ENCODE data around the gene TLCD5. TPM values are rescaled to one million over a fixed set of nuclear protein-coding genes. Genes with fewer than 3 reads are reported as not detected.
A peak's percentile ranks its signal among the peaks of the same experiment; 100 is the strongest.

TLCD5 gene
- total RNA-seq, 1 donor from 2014 or later, result 11.6 TPM

- no peaks in the 10 kb centered on the region for H3K27me3 Mint-ChIP-seq
- peaks cover 6% of the 10 kb centered on the region for H3K4me1 Mint-ChIP-seq (ENCODE audit: unreplicated experiment)
- H3K27ac Mint-ChIP-seq, result no peak overlapping the region
- no peak for DNase-seq (ENCODE audit: extremely low spot score, unreplicated experiment)
- H3K36me3 Mint-ChIP-seq, result no peaks in the 10 kb centered on the region
- H3K4me3 Mint-ChIP-seq, result no peak overlapping the region
- H3K9me3 Mint-ChIP-seq, result no peaks in the 10 kb centered on the region
- no peak for TF ChIP-seq CTCF (conservative IDR thresholded peaks at IDR 0.05)
Observed at GRCh38 chr11:120365512-120365911, 40.4 kb downstream of the TLCD5 start.

- DNase-seq (ENCODE audit: extremely low spot score, unreplicated experiment), result no peak
- no peak overlapping the region for H3K4me3 Mint-ChIP-seq
- peaks cover 23% of the 10 kb centered on the region for H3K4me1 Mint-ChIP-seq (ENCODE audit: unreplicated experiment)
- peaks cover 5% of the 10 kb centered on the region for H3K9me3 Mint-ChIP-seq
- no peaks in the 10 kb centered on the region for H3K27me3 Mint-ChIP-seq
- peaks cover 5% of the 10 kb centered on the region for H3K36me3 Mint-ChIP-seq
- H3K27ac Mint-ChIP-seq, result peak overlapping the region; percentile 33
- TF ChIP-seq CTCF (conservative IDR thresholded peaks at IDR 0.05), result no peak
Observed at GRCh38 chr11:120372296-120372695, 47.2 kb downstream of the TLCD5 start.

- peaks cover 17% of the 10 kb centered on the region for H3K4me1 Mint-ChIP-seq (ENCODE audit: unreplicated experiment)
- H3K36me3 Mint-ChIP-seq, result peaks cover 8% of the 10 kb centered on the region
- no peaks in the 10 kb centered on the region for H3K27me3 Mint-ChIP-seq
- H3K4me3 Mint-ChIP-seq, result no peak overlapping the region
- H3K27ac Mint-ChIP-seq, result no peak overlapping the region
- DNase-seq (ENCODE audit: extremely low spot score, unreplicated experiment), result no peak
- peaks cover 5% of the 10 kb centered on the region for H3K9me3 Mint-ChIP-seq
- no peak for TF ChIP-seq CTCF (conservative IDR thresholded peaks at IDR 0.05)
Observed at GRCh38 chr11:120375076-120375475, 50.0 kb downstream of the TLCD5 start.

GRCh38 chr11:120376547-120377182 lies 51.6 kb downstream of the TLCD5 start:
- no peak overlapping the region for H3K27ac Mint-ChIP-seq

GRCh38 chr11:120378474-120378873 lies 53.4 kb downstream of the TLCD5 start:
- no peak for TF ChIP-seq CTCF (conservative IDR thresholded peaks at IDR 0.05)
- Mint-ChIP-seq H3K4me1 (ENCODE audit: unreplicated experiment) (peaks cover 16% of the 10 kb centered on the region), H3K36me3 (peaks cover 8% of the 10 kb centered on the region), H3K27me3 (no peaks in the 10 kb centered on the region), H3K9me3 (peaks cover 5% of the 10 kb centered on the region), H3K4me3 (no peak overlapping the region), H3K27ac (no peak overlapping the region)
- DNase-seq (ENCODE audit: extremely low spot score, unreplicated experiment), result no peak

More at GRCh38 chr11:120376547-120377182, 51.6 kb downstream of the TLCD5 start:
- Mint-ChIP-seq H3K9me3 (peaks cover 5% of the 10 kb centered on the region), H3K36me3 (peaks cover 8% of the 10 kb centered on the region), H3K4me3 (no peak overlapping the region), H3K27me3 (no peaks in the 10 kb centered on the region), H3K4me1 (ENCODE audit: unreplicated experiment) (peaks cover 19% of the 10 kb centered on the region)
- no peak for TF ChIP-seq CTCF (conservative IDR thresholded peaks at IDR 0.05)
- no peak for DNase-seq (ENCODE audit: extremely low spot score, unreplicated experiment)
